ENCODE data around the gene FANCC. TPM values are rescaled to one million over a fixed set of nuclear protein-coding genes. Genes with fewer than 3 reads are reported as not detected.

The FANCC gene
- total and polyA plus RNA-seq, 2 donors (not counting 1 experiment from before 2014, with no cell fraction given): 8.9 to 9.0 TPM

DNA sequence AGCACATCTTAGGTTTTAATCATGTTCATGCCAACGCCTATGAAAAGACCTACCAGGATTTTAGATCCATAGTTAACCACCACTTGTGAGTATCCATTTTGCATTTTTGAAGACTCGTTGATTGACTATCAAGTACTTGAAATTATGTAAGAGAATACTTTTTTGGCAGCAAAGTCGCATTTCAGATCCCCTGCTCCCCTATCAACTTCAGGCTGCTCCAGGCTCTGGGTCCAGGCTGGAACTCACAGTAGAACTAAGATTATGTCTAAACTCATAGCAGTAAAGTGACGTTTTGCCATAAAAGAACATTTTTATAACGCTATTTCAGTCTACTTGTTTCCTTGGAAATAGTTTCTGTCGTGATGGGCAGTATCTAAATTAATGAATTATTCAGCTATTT, 267.7 kb downstream of the FANCC start:
- no peaks in the 10 kb centered on the region for H3K9me3 ChIP-seq (ENCODE audit: control insufficient read depth, insufficient read depth, low read depth, low read length)
- no peaks in the 10 kb centered on the region for H3K27me3 ChIP-seq (ENCODE audit: control insufficient read depth, insufficient read depth, low read length)
- H3K79me2 ChIP-seq (ENCODE audit: control insufficient read depth, insufficient read depth, low read length): peaks cover 71% of the 10 kb centered on the region
- TF ChIP-seq, protein P1, sequence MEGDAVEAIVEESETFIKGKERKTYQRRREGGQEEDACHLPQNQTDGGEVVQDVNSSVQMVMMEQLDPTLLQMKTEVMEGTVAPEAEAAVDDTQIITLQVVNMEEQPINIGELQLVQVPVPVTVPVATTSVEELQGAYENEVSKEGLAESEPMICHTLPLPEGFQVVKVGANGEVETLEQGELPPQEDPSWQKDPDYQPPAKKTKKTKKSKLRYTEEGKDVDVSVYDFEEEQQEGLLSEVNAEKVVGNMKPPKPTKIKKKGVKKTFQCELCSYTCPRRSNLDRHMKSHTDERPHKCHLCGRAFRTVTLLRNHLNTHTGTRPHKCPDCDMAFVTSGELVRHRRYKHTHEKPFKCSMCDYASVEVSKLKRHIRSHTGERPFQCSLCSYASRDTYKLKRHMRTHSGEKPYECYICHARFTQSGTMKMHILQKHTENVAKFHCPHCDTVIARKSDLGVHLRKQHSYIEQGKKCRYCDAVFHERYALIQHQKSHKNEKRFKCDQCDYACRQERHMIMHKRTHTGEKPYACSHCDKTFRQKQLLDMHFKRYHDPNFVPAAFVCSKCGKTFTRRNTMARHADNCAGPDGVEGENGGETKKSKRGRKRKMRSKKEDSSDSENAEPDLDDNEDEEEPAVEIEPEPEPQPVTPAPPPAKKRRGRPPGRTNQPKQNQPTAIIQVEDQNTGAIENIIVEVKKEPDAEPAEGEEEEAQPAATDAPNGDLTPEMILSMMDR (conservative IDR thresholded peaks at IDR 0.05 in 1 of 2, IDR thresholded peaks at IDR 0.05 in 1 of 2; ENCODE audit: low read depth in 1 of 2, low read length in 2 of 2): no peak
- no peak for TF ChIP-seq EZH2 (IDR thresholded peaks at IDR 0.05; ENCODE audit: low read length, missing control alignments)
- peak overlapping the region; percentile 62 to 74 (median 70) for H3K4me3 ChIP-seq (replicated peaks in 1 of 4; ENCODE audit: control extremely low read depth in 1 of 4, insufficient read depth in 1 of 4, low read depth in 3 of 4, low read length in 4 of 4)
- peak overlapping the region; percentile 95 for H3K4me2 ChIP-seq (ENCODE audit: extremely low read depth, insufficient read depth, low read length)
- no peaks in the 10 kb centered on the region for H4K20me1 ChIP-seq (ENCODE audit: control insufficient read depth, extremely low read depth, insufficient read depth, low read length)
- peaks cover 2% of the 10 kb centered on the region for H3K36me3 ChIP-seq (ENCODE audit: control insufficient read depth, insufficient read depth, low read length)
- H3K4me1 ChIP-seq (ENCODE audit: control insufficient read depth, extremely low read depth, insufficient read depth, low read length): peaks cover 5% of the 10 kb centered on the region
- no peak overlapping the region for H2AFZ ChIP-seq (ENCODE audit: low read length)
- peak in 1 of 2 donors; percentile 37 for DNase-seq (ENCODE audit: low read depth in 2 of 2)
- peak overlapping the region; percentile 37 for H3K27ac ChIP-seq (ENCODE audit: insufficient read depth, low read length)
- no peak overlapping the region for H3K9ac ChIP-seq (ENCODE audit: insufficient read depth, low read length)

Other genes with a start within 250 kb of the FANCC start
- gene PTCH1, start 199.3 kb upstream of the FANCC start, total RNA-seq: 18.0 and 20.1 TPM in 2 replicates
- gene PTCH1, start 199.3 kb upstream of the FANCC start, polyA plus RNA-seq: 3.2 and 3.3 TPM in 2 replicates